DMS79 (cell line): ENCODE data around the gene NBEAL2.

Experiments
- DNase-seq: peaks from one replicate; lab custom pipeline; 2025; lab: John Stamatoyannopoulos, UW

Gene NBEAL2

GRCh38 chr3:46987319-46987742 lies 7.9 kb downstream of the NBEAL2 start:
- DNase-seq: no peak

- DNase-seq: no peak
Observed at GRCh38 chr3:46987743-46988401, 8.4 kb downstream of the NBEAL2 start.

- no peak for DNase-seq
Observed at GRCh38 chr3:46988616-46989015, 9.2 kb downstream of the NBEAL2 start.

- no peak for DNase-seq
Observed at GRCh38 chr3:46989146-46989810, 9.8 kb downstream of the NBEAL2 start.

- no peak for DNase-seq
Observed at GRCh38 chr3:46990573-46991374, 11.3 kb downstream of the NBEAL2 start.

- no peak for DNase-seq
Observed at GRCh38 chr3:46991406-46992165, 12.1 kb downstream of the NBEAL2 start.

GRCh38 chr3:46992231-46992630 lies 12.8 kb downstream of the NBEAL2 start:
- no peak for DNase-seq

GRCh38 chr3:46993292-46993691 lies 13.8 kb downstream of the NBEAL2 start:
- DNase-seq: no peak

GRCh38 chr3:46993986-46994385 lies 14.5 kb downstream of the NBEAL2 start:
- no peak for DNase-seq

- no peak for DNase-seq
Observed at GRCh38 chr3:46994801-46995731, 15.6 kb downstream of the NBEAL2 start.

- DNase-seq: no peak
Observed at GRCh38 chr3:46995901-46996562, 16.6 kb downstream of the NBEAL2 start.

- DNase-seq: no peak
Observed at GRCh38 chr3:46996689-46997452, 17.4 kb downstream of the NBEAL2 start.

GRCh38 chr3:46997453-46998091 lies 18.1 kb downstream of the NBEAL2 start:
- DNase-seq: no peak

GRCh38 chr3:46998121-46998851 lies 18.8 kb downstream of the NBEAL2 start:
- no peak for DNase-seq

- no peak for DNase-seq
Observed at GRCh38 chr3:46998852-46999515, 19.5 kb downstream of the NBEAL2 start.

- DNase-seq: no peak
Observed at GRCh38 chr3:46999516-47000197, 20.2 kb downstream of the NBEAL2 start.

- DNase-seq: no peak
Observed at GRCh38 chr3:47000198-47000815, 20.8 kb downstream of the NBEAL2 start.
